Type B pancreatic cell (in vitro differentiated cells): ENCODE results near the gene ATRX. TPM values are rescaled to one million over a fixed set of nuclear protein-coding genes. Genes with fewer than 3 reads are reported as not detected.
A peak's percentile ranks its signal among the peaks of the same experiment; 100 is the strongest.

Source experiments
- DNase-seq: peaks from one replicate; pipeline ENCODE4 v3.0.0; 2021; ENCODE audit warnings: mixed read lengths; ENCODE audit not compliant: unreplicated experiment; ENCODE audit errors: extremely low spot score
- H3K27ac Mint-ChIP-seq: 2 replicates; pipeline ENCODE4 v1.8.0; 2021; ENCODE audit warnings: mild to moderate bottlenecking, mixed read lengths
- H3K27me3 Mint-ChIP-seq: 2 replicates; pipeline ENCODE4 v1.8.0; 2021; ENCODE audit warnings: mixed read lengths
- H3K36me3 Mint-ChIP-seq: 2 replicates; pipeline ENCODE4 v1.8.0; 2021; ENCODE audit warnings: mixed read lengths
- H3K4me1 Mint-ChIP-seq: one replicate; pipeline ENCODE4 v1.8.0; 2021; ENCODE audit warnings: mixed read lengths; ENCODE audit not compliant: unreplicated experiment
- H3K4me3 Mint-ChIP-seq: 2 replicates; pipeline ENCODE4 v1.8.0; 2021; ENCODE audit warnings: mild to moderate bottlenecking, mixed read lengths
- H3K9me3 Mint-ChIP-seq: 2 replicates; pipeline ENCODE4 v1.8.0; 2021; ENCODE audit warnings: mixed read lengths
- CTCF ChIP-seq: fragments of 200-600 bp; sonication (generic); conservative IDR thresholded peaks from 2 replicates; pipeline ENCODE4 v1.5.0; 2021; ENCODE audit warnings: antibody characterized with exemption, mild to moderate bottlenecking
- total RNA-seq: library from RNA; stranded (reverse); gene quantifications from 2 replicates; pipeline ENCODE4 v1.2.1, GENCODE V29; 2021; ENCODE audit warnings: low replicate concordance

Gene ATRX
- total RNA-seq, 1 donor from 2014 or later = 110 TPM

DNA sequence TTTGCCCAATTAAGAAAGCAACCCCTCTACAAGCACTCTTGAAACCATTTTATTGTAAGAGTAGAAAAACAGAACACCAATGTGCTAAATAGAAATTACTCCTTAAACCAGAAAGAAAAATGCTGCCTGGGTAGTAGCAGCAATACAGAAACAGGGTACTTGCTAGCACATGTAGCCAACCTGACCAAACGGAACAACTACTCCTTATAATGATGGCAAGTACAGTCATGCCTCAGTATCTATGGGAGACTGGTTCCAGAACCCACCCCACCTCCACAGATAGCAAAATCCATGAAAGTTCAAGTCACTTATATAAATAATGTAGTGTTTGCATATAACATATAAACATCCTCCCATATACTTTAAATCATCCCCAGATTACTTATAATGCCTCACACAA lies 168.8 kb downstream of the ATRX start:
- TF ChIP-seq CTCF = no peak
- Mint-ChIP-seq H3K27me3 (no peaks in the 10 kb centered on the region), H3K36me3 (peaks cover 7% of the 10 kb centered on the region), H3K4me3 (no peak overlapping the region), H3K4me1 (no peaks in the 10 kb centered on the region), H3K9me3 (no peaks in the 10 kb centered on the region), H3K27ac (no peak overlapping the region)
- DNase-seq = no peak

DNA sequence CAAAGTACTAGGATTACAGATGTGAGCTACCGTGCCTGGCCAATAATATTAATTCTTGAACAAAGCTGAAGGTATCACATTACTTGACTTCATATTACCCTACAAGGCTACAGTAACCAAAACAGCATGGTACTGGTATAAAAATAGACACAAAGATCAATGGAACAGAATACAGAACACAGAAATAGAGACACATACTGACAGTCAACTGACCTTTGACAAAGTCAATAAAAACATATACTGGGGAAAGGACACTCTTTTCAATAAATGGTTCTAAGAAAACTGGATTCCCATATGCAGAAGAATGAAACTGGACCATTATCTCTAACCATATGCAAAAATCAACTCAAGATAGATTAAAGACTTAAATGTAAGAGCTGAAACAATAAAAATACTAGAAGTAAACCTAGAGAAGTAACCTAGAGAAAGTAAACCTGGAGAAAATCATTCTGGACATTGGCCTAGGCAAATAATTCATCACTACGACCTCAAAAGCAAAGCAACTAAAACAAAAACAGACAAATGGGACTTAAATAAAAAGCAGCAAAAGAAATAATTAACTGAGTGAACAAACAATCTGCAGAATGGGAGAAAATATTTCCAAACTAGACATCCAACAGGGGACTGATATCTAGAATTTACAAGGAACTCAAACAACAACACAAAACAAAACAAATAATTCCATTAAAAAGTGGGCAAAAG lies 182.2 kb downstream of the ATRX start:
- Mint-ChIP-seq H3K9me3 (peaks cover 5% of the 10 kb centered on the region), H3K36me3 (peaks cover 22% of the 10 kb centered on the region), H3K4me3 (no peak overlapping the region), H3K4me1 (no peaks in the 10 kb centered on the region), H3K27ac (no peak overlapping the region), H3K27me3 (no peaks in the 10 kb centered on the region)
- TF ChIP-seq CTCF = no peak
- DNase-seq = no peak

- TF ChIP-seq CTCF = no peak
- H3K9me3 Mint-ChIP-seq = no peaks in the 10 kb centered on the region
- peaks cover 9% of the 10 kb centered on the region for H3K36me3 Mint-ChIP-seq
- H3K4me1 Mint-ChIP-seq = no peaks in the 10 kb centered on the region
- no peak overlapping the region for H3K27ac Mint-ChIP-seq
- H3K27me3 Mint-ChIP-seq = no peaks in the 10 kb centered on the region
- H3K4me3 Mint-ChIP-seq = no peak overlapping the region
- DNase-seq = no peak
Measured at GRCh38 chrX:77597511-77597910, 188.5 kb downstream of the ATRX start.

DNA sequence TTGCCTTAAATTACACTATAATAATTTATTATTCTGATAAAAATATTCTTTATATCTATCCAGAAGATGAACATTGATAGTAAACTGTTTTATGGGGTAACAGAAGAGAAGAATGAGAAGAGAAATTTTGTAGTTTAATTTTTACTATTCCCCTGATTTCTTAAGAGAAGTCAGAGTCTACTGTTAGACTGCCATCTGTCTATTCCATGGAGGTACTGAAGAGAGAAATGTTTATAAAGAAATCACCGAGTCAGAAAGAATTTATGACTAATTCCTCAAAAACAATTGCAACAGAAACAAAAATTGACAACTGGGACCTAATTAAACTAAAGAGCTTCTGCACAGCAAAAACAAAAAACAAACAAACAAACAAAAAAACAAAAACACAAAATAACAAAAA lies 188.9 kb downstream of the ATRX start:
- peaks cover 9% of the 10 kb centered on the region for H3K36me3 Mint-ChIP-seq
- H3K4me1 Mint-ChIP-seq = no peaks in the 10 kb centered on the region
- no peak overlapping the region for H3K27ac Mint-ChIP-seq
- H3K27me3 Mint-ChIP-seq = no peaks in the 10 kb centered on the region
- no peak overlapping the region for H3K4me3 Mint-ChIP-seq
- DNase-seq = no peak
- peak; percentile 59 for TF ChIP-seq CTCF
- no peaks in the 10 kb centered on the region for H3K9me3 Mint-ChIP-seq

DNA sequence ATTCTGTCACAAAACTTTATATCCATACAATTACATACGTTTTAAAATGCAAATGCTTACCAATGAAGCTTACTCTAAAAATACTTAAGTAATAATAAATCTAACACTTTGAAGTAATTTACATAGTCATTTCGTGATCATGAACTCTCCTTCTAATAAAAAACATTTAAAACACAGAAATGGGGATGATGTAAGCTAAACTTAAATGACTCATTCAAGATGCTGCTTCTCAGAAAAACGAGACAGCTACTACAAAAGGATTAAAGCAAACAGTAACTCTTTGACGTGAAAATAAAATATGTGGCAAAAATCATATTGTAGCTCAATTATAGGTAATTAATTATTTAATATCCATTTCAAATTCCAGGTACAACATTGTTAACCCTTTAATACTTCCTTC lies 190.2 kb downstream of the ATRX start:
- peaks cover 9% of the 10 kb centered on the region for H3K36me3 Mint-ChIP-seq
- no peaks in the 10 kb centered on the region for H3K4me1 Mint-ChIP-seq
- no peak overlapping the region for H3K27ac Mint-ChIP-seq
- no peak overlapping the region for H3K4me3 Mint-ChIP-seq
- DNase-seq = no peak
- no peak for TF ChIP-seq CTCF
- no peaks in the 10 kb centered on the region for H3K9me3 Mint-ChIP-seq
- H3K27me3 Mint-ChIP-seq = no peaks in the 10 kb centered on the region
